BJ (cell line): ENCODE data around the gene CLDN18. TPM values are rescaled to one million over a fixed set of nuclear protein-coding genes. Genes with fewer than 3 reads are reported as not detected.

Source experiments
- CTCF ChIA-PET: fragments of 350-600 bp; formaldehyde crosslinking; extraction: SDS; loops from one replicate; lab custom pipeline; 2021; ENCODE audit warnings: antibody characterized with exemption, inconsistent platforms; lab: Yijun Ruan, JAX
- POLR2A ChIA-PET: fragments of 300-600 bp; sonication (Branson Sonifier 250); formaldehyde crosslinking; extraction: SDS; loops from one replicate; lab custom pipeline; 2021; ENCODE audit warnings: antibody characterized with exemption; lab: Charles Lee
- DNase-seq: peaks from one replicate; pipeline ENCODE4 v3.0.0-alpha.2; 2011; ENCODE audit warnings: low read depth
- H3K27me3 ChIP-seq: 2 replicates; pipeline ENCODE4 v1.6.0; 2011; ENCODE audit warnings: low read length; ENCODE audit not compliant: control insufficient read depth, insufficient read depth
- H3K36me3 ChIP-seq: 2 replicates; pipeline ENCODE4 v1.5.1; 2011; ENCODE audit warnings: low read length; ENCODE audit not compliant: control insufficient read depth, insufficient read depth
- H3K4me3 ChIP-seq: 2 replicates; pipeline ENCODE4 v1.5.1; 2011; ENCODE audit warnings: low read depth, mild to moderate bottlenecking, control low read depth, low read length
- polyA plus RNA-seq: library from polyadenylated mRNA; depleted of rRNA; stranded (reverse); fragments of >200 nt; gene quantifications from 2 replicates; pipeline ENCODE4 v1.2.3, GENCODE V29; 2011
- TF ChIP-seq, protein P1 (sequence below): IDR thresholded peaks from 2 replicates; pipeline ENCODE4 v1.5.1; 2011; ENCODE audit warnings: low read depth, mild to moderate bottlenecking, control low read depth, inconsistent platforms, low read length, moderate library complexity; ENCODE audit not compliant: insufficient read depth

Gene CLDN18
- polyA plus RNA-seq, 1 experiment: not detected

DNA sequence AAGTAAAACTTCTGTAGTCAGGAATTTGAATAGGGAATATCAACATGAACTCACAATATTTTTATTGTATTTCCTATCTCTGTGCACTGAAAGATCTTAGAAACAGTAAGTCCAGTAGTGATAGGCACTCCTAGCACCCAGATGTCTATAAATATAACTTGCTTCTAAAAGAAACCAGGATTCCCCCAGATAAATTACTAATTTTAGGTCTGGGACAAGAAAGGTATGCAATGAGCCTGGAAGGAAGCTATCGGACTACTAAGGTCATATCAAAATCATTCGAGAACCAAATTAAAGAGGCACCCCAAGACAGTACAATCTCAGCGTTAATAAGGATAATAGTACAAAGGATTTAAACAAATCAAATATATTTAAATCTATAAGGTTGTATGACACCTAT, 47.4 kb downstream of the CLDN18 start:
- POLR2A ChIA-PET: no interaction called here
- no peaks in the 10 kb centered on the region for H3K27me3 ChIP-seq
- CTCF ChIA-PET: interaction anchor here (0.6 to 17.9 kb wide), 3 partner anchors 9 to 64 kb away, joined by 3 to 311 read pairs (median 4); partner anchors contain the start of gene DZIP1L
- peaks cover 1% of the 10 kb centered on the region for H3K36me3 ChIP-seq
- H3K4me3 ChIP-seq: no peak overlapping the region
- TF ChIP-seq, protein P1, sequence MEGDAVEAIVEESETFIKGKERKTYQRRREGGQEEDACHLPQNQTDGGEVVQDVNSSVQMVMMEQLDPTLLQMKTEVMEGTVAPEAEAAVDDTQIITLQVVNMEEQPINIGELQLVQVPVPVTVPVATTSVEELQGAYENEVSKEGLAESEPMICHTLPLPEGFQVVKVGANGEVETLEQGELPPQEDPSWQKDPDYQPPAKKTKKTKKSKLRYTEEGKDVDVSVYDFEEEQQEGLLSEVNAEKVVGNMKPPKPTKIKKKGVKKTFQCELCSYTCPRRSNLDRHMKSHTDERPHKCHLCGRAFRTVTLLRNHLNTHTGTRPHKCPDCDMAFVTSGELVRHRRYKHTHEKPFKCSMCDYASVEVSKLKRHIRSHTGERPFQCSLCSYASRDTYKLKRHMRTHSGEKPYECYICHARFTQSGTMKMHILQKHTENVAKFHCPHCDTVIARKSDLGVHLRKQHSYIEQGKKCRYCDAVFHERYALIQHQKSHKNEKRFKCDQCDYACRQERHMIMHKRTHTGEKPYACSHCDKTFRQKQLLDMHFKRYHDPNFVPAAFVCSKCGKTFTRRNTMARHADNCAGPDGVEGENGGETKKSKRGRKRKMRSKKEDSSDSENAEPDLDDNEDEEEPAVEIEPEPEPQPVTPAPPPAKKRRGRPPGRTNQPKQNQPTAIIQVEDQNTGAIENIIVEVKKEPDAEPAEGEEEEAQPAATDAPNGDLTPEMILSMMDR: no peak
- no peak for DNase-seq

DNA sequence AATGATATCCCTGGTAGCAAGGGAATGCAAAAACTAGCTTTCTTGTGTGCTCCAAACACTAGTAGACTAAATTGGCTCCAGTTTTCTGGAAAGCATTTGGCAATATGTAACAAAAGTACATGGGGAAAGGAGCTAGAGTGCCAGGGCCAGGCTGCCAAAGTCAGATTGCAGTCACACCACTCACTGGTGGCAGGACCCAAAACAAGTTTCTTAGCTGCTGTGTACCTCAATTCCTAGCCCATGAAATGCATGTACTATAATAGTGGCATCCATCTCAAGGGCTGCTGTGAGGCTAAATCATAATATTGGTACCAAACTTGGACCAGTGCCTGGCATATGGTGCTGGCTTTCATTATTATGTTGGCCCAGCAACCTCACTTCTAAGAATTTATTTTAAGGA, 49.3 kb downstream of the CLDN18 start:
- ChIA-PET CTCF (interaction anchor here (3.4 to 17.9 kb wide), 2 partner anchors 10 to 63 kb away, joined by 8 to 311 read pairs; partner anchors contain the start of gene DZIP1L), POLR2A (no interaction called here)
- no peaks in the 10 kb centered on the region for H3K27me3 ChIP-seq
- peaks cover 7% of the 10 kb centered on the region for H3K36me3 ChIP-seq
- no peak overlapping the region for H3K4me3 ChIP-seq
- TF ChIP-seq, protein P1: no peak
- DNase-seq: no peak

DNA sequence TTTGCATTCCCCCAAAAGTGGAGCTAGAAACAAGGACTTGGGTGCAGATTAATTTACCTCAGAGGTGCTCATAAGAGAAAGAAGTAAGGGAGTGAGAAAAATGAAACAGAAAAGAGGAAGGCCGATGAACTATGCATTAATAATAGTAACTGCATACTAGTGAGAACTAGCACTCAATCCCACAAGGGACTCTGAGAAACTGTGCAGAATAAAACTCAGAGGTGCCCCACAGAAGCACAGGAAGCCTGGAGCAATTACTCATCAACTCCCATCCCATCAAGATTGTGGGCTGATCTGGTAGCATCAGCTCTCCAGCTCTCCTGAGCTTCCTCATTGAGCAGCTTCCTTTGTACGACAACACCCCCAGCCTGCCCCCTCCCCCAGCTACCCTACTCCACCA, 50.8 kb downstream of the CLDN18 start:
- no peak for DNase-seq
- peaks cover 11% of the 10 kb centered on the region for H3K36me3 ChIP-seq
- no peak overlapping the region for H3K4me3 ChIP-seq
- CTCF ChIA-PET: interaction anchor here (3.4 to 17.9 kb wide), 3 partner anchors 8 to 61 kb away, joined by 8 to 311 read pairs (median 38); partner anchors contain the start of gene DZIP1L
- POLR2A ChIA-PET: no interaction called here
- H3K27me3 ChIP-seq: no peaks in the 10 kb centered on the region
- TF ChIP-seq, protein P1: no peak

DNA sequence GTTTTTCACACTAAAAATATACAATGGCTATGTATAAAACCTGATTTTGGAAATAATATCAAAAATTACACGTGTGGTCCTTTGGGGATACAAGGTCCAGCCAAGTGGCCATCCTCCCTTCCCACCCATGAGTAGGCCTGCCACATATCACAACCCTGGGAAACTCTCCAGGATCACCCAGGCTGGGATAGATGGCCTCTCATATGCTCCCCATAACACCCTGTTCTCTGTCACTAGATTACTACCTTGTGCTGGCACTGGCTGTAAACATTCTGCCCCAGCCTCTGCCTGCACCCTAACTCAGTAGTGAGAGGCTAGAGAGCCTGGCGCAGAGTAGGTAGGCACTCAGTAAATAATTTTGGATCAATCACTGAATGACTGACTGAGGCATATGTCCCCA, 52.1 kb downstream of the CLDN18 start:
- H3K4me3 ChIP-seq: no peak overlapping the region
- DNase-seq: no peak
- H3K36me3 ChIP-seq: peaks cover 17% of the 10 kb centered on the region
- H3K27me3 ChIP-seq: no peaks in the 10 kb centered on the region
- TF ChIP-seq, protein P1: no peak
- POLR2A ChIA-PET: no interaction called here
- CTCF ChIA-PET: interaction anchor here (1.2 to 17.9 kb wide), 3 partner anchors 9 to 60 kb away, joined by 3 to 311 read pairs (median 38); partner anchors contain the start of gene DZIP1L

DNA sequence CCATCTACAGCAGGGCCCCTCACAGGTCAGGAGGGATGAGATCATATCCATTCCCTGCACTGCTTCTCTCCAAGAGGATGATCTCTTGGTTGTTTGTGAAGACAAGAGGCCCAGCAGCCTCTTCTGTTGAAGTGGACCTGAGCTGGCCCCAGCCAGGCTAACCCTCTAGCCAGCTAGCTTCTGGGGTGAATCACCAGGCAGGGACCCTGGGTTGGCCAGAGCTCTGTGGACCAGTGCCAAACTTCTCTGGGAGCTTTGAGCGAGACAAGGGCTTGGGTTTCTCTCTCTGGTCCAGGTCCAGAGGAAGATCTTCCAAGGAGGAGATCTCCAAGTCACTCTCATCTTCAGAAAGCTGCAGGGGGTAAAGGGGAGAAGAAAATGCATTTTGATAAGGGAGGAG, 52.7 kb downstream of the CLDN18 start:
- DNase-seq: no peak

More for the DNA sequence above, 52.7 kb downstream of the CLDN18 start:
- H3K4me3 ChIP-seq: no peak overlapping the region
- POLR2A ChIA-PET: no interaction called here
- no peaks in the 10 kb centered on the region for H3K27me3 ChIP-seq
- CTCF ChIA-PET: interaction anchor here (0.8 to 17.9 kb wide), 3 partner anchors 10 to 59 kb away, joined by 3 to 311 read pairs (median 38); partner anchors contain the start of gene DZIP1L
- TF ChIP-seq, protein P1: no peak
- peaks cover 19% of the 10 kb centered on the region for H3K36me3 ChIP-seq
